ENCODE measurements around the gene TRIM52.
"Not testable (repeated sequence)": the region's sequence is repeated elsewhere in the genome, so short reads cannot be mapped to it uniquely, and the experiment has no call there.

TRIM52 gene

GRCh38 chr5:181260720-181261319 lies at the start of gene TRIM52:
Gene TRIM52 (minus strand): TSS chr5:181261143. CDS start chr5:181260813, 330 bp downstream.
- DNase-seq (ENCODE audit: low read depth): peak; percentile 81

- DNase-seq (ENCODE audit: low read depth): not testable (repeated sequence)
Observed at GRCh38 chr5:181287331-181287730, 26.4 kb upstream of the TRIM52 start.

GRCh38 chr5:181285962-181286705 lies 25.2 kb upstream of the TRIM52 start:
- not testable (repeated sequence) for DNase-seq (ENCODE audit: low read depth)

- not testable (repeated sequence) for DNase-seq (ENCODE audit: low read depth)
Observed at GRCh38 chr5:181283841-181284755, 23.2 kb upstream of the TRIM52 start.

- no peak for DNase-seq (ENCODE audit: low read depth)
Observed at GRCh38 chr5:181283347-181283746, 22.4 kb upstream of the TRIM52 start.

GRCh38 chr5:181282874-181283273 lies 21.9 kb upstream of the TRIM52 start:
- no peak for DNase-seq (ENCODE audit: low read depth)

GRCh38 chr5:181282415-181282814 lies 21.5 kb upstream of the TRIM52 start:
- not testable (repeated sequence) for DNase-seq (ENCODE audit: low read depth)

GRCh38 chr5:181281984-181282316 lies 21.0 kb upstream of the TRIM52 start:
- DNase-seq (ENCODE audit: low read depth): no peak

- no peak for DNase-seq (ENCODE audit: low read depth)
Observed at GRCh38 chr5:181281077-181281983, 20.4 kb upstream of the TRIM52 start.

- DNase-seq (ENCODE audit: low read depth): no peak
Observed at GRCh38 chr5:181280251-181280762, 19.4 kb upstream of the TRIM52 start.

- DNase-seq (ENCODE audit: low read depth): peak; percentile 27
Observed at GRCh38 chr5:181273433-181273744, 12.4 kb upstream of the TRIM52 start.

GRCh38 chr5:181271081-181271480 lies 10.1 kb upstream of the TRIM52 start:
- no peak for DNase-seq (ENCODE audit: low read depth)

GRCh38 chr5:181267907-181268306 lies 7.0 kb upstream of the TRIM52 start:
- not testable (repeated sequence) for DNase-seq (ENCODE audit: low read depth)

- DNase-seq (ENCODE audit: low read depth): not testable (repeated sequence)
Observed at GRCh38 chr5:181267291-181267904, 6.5 kb upstream of the TRIM52 start.

- DNase-seq (ENCODE audit: low read depth): no peak
Observed at GRCh38 chr5:181265092-181265671, 4.2 kb upstream of the TRIM52 start.

GRCh38 chr5:181263633-181264032 lies 2.7 kb upstream of the TRIM52 start:
- no peak for DNase-seq (ENCODE audit: low read depth)

GRCh38 chr5:181261320-181262049 lies 542 bp upstream of the TRIM52 start:
- DNase-seq (ENCODE audit: low read depth): peak; percentile 55

GRCh38 chr5:181259974-181260719 lies 796 bp downstream of the TRIM52 start:
- no peak for DNase-seq (ENCODE audit: low read depth)

GRCh38 chr5:181259283-181259682 lies 1.7 kb downstream of the TRIM52 start:
- no peak for DNase-seq (ENCODE audit: low read depth)
